A549 treated with RU486 at 1 μM for 4 hours (cell line): Measurements from ENCODE around the gene MKRN1. TPM values are rescaled to one million over a fixed set of nuclear protein-coding genes. Genes with fewer than 3 reads are reported as not detected.

Experiments used
- total RNA-seq: library from RNA; stranded (reverse); fragments of 200-300 nt; extraction: Qiagen RNA extraction; gene quantifications from 5 replicates; pipeline ENCODE4 v1.2.3, GENCODE V29; 2022; ENCODE audit warnings: low read depth

Gene MKRN1, protein sequence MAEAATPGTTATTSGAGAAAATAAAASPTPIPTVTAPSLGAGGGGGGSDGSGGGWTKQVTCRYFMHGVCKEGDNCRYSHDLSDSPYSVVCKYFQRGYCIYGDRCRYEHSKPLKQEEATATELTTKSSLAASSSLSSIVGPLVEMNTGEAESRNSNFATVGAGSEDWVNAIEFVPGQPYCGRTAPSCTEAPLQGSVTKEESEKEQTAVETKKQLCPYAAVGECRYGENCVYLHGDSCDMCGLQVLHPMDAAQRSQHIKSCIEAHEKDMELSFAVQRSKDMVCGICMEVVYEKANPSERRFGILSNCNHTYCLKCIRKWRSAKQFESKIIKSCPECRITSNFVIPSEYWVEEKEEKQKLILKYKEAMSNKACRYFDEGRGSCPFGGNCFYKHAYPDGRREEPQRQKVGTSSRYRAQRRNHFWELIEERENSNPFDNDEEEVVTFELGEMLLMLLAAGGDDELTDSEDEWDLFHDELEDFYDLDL
- 42.4 to 75.4 TPM (median 57.2 TPM) in 5 replicates for total RNA-seq

DNA sequence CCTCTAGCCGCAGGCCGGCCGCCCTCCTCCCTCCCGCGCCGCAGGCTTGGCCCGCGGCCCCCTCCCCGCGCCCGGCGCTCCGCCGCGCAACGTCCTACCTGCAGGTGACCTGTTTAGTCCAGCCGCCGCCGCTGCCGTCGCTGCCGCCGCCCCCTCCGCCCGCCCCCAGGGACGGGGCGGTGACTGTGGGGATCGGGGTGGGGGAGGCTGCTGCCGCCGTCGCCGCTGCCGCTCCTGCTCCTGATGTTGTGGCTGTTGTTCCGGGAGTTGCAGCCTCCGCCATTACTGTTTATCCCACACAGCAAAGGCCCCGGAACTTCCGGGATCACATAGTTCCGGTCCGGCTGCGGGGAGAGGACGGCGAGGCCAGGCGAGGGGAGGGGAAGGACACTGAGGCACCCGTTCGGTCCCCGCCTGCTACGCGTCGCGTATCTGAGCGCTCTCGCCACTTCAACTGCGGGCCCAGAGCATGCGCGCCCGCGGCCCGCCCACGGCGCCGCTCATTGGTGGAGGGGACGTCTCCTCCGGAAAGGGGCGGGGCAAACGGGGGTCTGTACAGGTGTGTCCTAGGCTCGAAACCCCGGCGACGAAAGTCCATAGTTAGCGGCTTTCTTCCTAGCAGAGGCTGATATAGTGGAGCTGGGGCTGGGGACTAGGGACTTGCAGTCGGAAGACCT, at the start of gene MKRN1:
Gene MKRN1, minus strand, starts transcription at position 444 of the 677 bp plus-strand sequence. Its CDS starts 161 bp downstream, at position 283.

DNA sequence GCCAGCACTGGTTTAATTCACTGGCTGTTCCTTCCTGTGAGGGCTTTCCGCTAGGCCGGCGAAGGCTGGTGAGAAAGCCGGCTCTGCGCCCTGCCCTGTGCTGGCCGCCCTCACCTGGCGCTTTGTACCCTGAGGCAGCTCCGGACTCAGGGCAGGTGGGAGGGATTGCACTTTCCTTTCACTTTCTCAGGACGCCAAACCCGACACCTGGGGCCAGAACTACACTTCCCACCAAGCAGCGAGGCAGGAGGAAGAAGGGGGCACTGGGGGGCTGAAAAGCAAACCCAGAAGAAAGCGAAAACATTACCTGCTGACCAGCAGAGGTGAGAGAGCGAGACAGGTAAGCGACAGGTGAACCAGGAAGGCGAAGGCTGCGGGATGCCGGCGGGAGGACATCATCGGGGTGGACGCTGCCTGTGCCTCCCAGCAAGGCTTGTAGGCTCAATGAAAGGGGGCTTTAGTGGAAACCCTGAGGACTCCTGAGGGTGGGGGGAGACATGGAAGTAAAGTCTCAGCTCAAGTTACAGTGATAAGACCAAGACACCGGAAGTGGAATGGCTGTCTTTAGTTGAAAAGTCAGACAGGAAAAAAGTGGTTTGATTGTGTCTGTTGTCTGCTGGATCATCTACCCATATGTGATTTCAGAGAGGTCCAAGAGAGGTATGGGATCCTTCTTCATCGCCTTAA, 75.3 kb downstream of the MKRN1 start, which contains the start of gene RAB19:
Gene RAB19, plus strand, starts transcription at position 181 of the 687 bp plus-strand sequence. CDS start 3,589 bp downstream, outside the sequence.

Other genes with a start within 250 kb of the MKRN1 start
- gene SLC37A3, start 81.0 kb downstream of the MKRN1 start, total RNA-seq = 21.0 to 30.2 TPM (median 29.6 TPM) in 5 replicates
- gene RAB19, start 75.4 kb downstream of the MKRN1 start, total RNA-seq = not detected in 5 replicates
- gene DENND2A, start 161.3 kb upstream of the MKRN1 start, total RNA-seq = 0.22 to 0.45 TPM (median 0.32 TPM) in 5 replicates
- gene ADCK2, start 193.4 kb upstream of the MKRN1 start, total RNA-seq = 16.0 to 20.3 TPM (median 16.8 TPM) in 5 replicates
- gene NDUFB2, start 217.2 kb upstream of the MKRN1 start, total RNA-seq = 348 to 405 TPM (median 380 TPM) in 5 replicates